H1 (cell line): Measurements from ENCODE around the gene DAAM1. TPM values are rescaled to one million over a fixed set of nuclear protein-coding genes. Genes with fewer than 3 reads are reported as not detected.

Experiments
- CTCF ChIA-PET: fragments of 300-600 bp; sonication (Branson Sonifier 250); formaldehyde crosslinking; loops from one replicate; lab custom pipeline; 2021; ENCODE audit not compliant: partially characterized antibody; lab: Charles Lee
- POLR2A ChIA-PET: fragments of 300-600 bp; sonication (Branson Sonifier 250); formaldehyde crosslinking; loops from one replicate; lab custom pipeline; 2021; ENCODE audit warnings: inconsistent platforms; ENCODE audit not compliant: partially characterized antibody; lab: Charles Lee
- DNase-seq, 2 experiments: peaks; one replicate each; pipeline versions ENCODE4 v3.0.0 to v3.0.0-alpha.2; 2010 to 2022; ENCODE audit warnings: low spot score in 2 of 2, low read depth in 1 of 2, mixed read lengths in 1 of 2
- FAIRE-seq: peaks from 2 replicates; lab custom pipeline; 2011; peaks lifted over from hg19 to GRCh38; lab: Jason Lieb, UNC
- H2AFZ ChIP-seq: 2 replicates; pipeline ENCODE4 v1.8.1; 2012; ENCODE audit warnings: low read length, inconsistent platforms
- H2AK5ac ChIP-seq: 2 replicates; pipeline ENCODE4 v1.6.1; 2013; ENCODE audit warnings: low read depth, low read length
- H2BK120ac ChIP-seq: replicated peaks from 2 replicates; pipeline ENCODE3; 2013; ENCODE audit warnings: low read depth, low read length, inconsistent platforms
- H2BK12ac ChIP-seq: 2 replicates; pipeline ENCODE4 v1.6.1; 2013; ENCODE audit warnings: low read depth, low read length
- H2BK15ac ChIP-seq: 2 replicates; pipeline ENCODE4 v1.6.1; 2013; ENCODE audit warnings: low read length
- H2BK20ac ChIP-seq: 2 replicates; pipeline ENCODE4 v1.6.1; 2013; ENCODE audit warnings: low read length
- H2BK5ac ChIP-seq: 2 replicates; pipeline ENCODE4 v1.6.1; 2013; ENCODE audit warnings: low read depth, low read length
- H3K14ac ChIP-seq: 2 replicates; pipeline ENCODE4 v1.6.1; 2013; ENCODE audit warnings: inconsistent platforms; ENCODE audit not compliant: insufficient read length
- H3K18ac ChIP-seq: 2 replicates; pipeline ENCODE4 v1.6.1; 2013; ENCODE audit warnings: low read length; ENCODE audit errors: extremely low read depth
- H3K23ac ChIP-seq: 2 replicates; pipeline ENCODE4 v1.6.1; 2013; ENCODE audit warnings: inconsistent platforms; ENCODE audit not compliant: insufficient read length
- H3K23me2 ChIP-seq: 2 replicates; pipeline ENCODE4 v1.6.1; 2013; ENCODE audit warnings: low read depth, low read length
- H3K27ac ChIP-seq: 2 replicates; pipeline ENCODE4 v1.6.1; 2011; ENCODE audit warnings: low read depth, low read length, inconsistent platforms
- H3K27me3 ChIP-seq, 4 experiments: replicated peaks in 1 of 4; 1 replicate in 1 of 4; 2 replicates in 3 of 4; pipeline versions ENCODE4 v1.6.1 to v1.8.1; 2011 to 2013; ENCODE audit warnings: low read length in 3 of 4, mild to moderate bottlenecking in 3 of 4, inconsistent platforms in 2 of 4, mixed read lengths in 2 of 4, moderate library complexity in 1 of 4; ENCODE audit not compliant: control insufficient read depth in 3 of 4, insufficient read depth in 3 of 4; ENCODE audit errors: extremely low read depth in 1 of 4
- H3K36me3 ChIP-seq, 4 experiments: 2 replicates each; pipeline versions ENCODE4 v1.6.1 to v1.8.1; 2011 to 2013; ENCODE audit warnings: mild to moderate bottlenecking in 4 of 4, low read length in 3 of 4, moderate library complexity in 2 of 4, control low read depth in 1 of 4, inconsistent platforms in 1 of 4; ENCODE audit not compliant: insufficient read depth in 4 of 4, control insufficient read depth in 2 of 4
- H3K4ac ChIP-seq: replicated peaks from 2 replicates; pipeline ENCODE3; 2013; ENCODE audit warnings: low read length, low read depth, mixed read lengths, inconsistent platforms; ENCODE audit not compliant: insufficient read length
- H3K4me1 ChIP-seq, 4 experiments: replicated peaks in 1 of 4; 1 replicate in 1 of 4; 2 replicates in 3 of 4; pipeline versions ENCODE4 v1.6.1 to v1.8.1; 2011 to 2013; ENCODE audit warnings: low read length in 3 of 4, inconsistent platforms in 2 of 4, mixed read lengths in 1 of 4; ENCODE audit not compliant: insufficient read depth in 4 of 4, control insufficient read depth in 3 of 4
- H3K4me2 ChIP-seq, 2 experiments: 2 replicates each; pipeline versions ENCODE4 v1.6.1 to v1.8.1; 2011 to 2013; ENCODE audit warnings: low read depth in 2 of 2, low read length in 2 of 2, control low read depth in 1 of 2, inconsistent platforms in 1 of 2, mild to moderate bottlenecking in 1 of 2; ENCODE audit not compliant: insufficient read depth in 1 of 2
- H3K4me3 ChIP-seq, 4 experiments: fragments of 200-600, 300-600 bp in 1 of 4; sonication (generic), shearing (Covaris generic), sonication (Bioruptor Twin) in 1 of 4; 2 replicates each; pipeline versions ENCODE4 v1.5.1 to v1.8.1; 2011 to 2016; ENCODE audit warnings: low read length in 4 of 4, low read depth in 3 of 4, control low read depth in 2 of 4, inconsistent platforms in 2 of 4, mild to moderate bottlenecking in 2 of 4, mixed read lengths in 1 of 4, moderate library complexity in 1 of 4; ENCODE audit not compliant: insufficient read depth in 2 of 4; ENCODE audit errors: extremely low read depth in 1 of 4
- H3K56ac ChIP-seq: replicated peaks from 2 replicates; pipeline ENCODE3; 2013; ENCODE audit warnings: low read depth, mild to moderate bottlenecking, mixed read lengths, low read length, inconsistent platforms; ENCODE audit not compliant: insufficient read length
- H3K79me1 ChIP-seq: 2 replicates; pipeline ENCODE4 v1.6.1; 2013; ENCODE audit warnings: low read depth, low read length, control low read depth
- H3K79me2 ChIP-seq, 2 experiments: 2 replicates each; pipeline versions ENCODE4 v1.6.1 to v1.8.1; 2012 to 2013; ENCODE audit warnings: low read length in 2 of 2, mild to moderate bottlenecking in 2 of 2, inconsistent platforms in 1 of 2; ENCODE audit not compliant: insufficient read depth in 2 of 2, control insufficient read depth in 1 of 2
- H3K9ac ChIP-seq, 4 experiments: replicated peaks in 1 of 4; 1 replicate in 1 of 4; 2 replicates in 3 of 4; pipeline versions ENCODE4 v1.6.1 to v1.8.1; 2011 to 2013; ENCODE audit warnings: low read depth in 3 of 4, low read length in 3 of 4, control low read depth in 2 of 4, mild to moderate bottlenecking in 2 of 4, moderate library complexity in 2 of 4, inconsistent platforms in 1 of 4; ENCODE audit errors: extremely low read depth in 1 of 4
- H3K9me3 ChIP-seq, 2 experiments: 2 replicates each; pipeline versions ENCODE4 v1.6.1 to v1.8.1; 2012 to 2013; ENCODE audit warnings: mild to moderate bottlenecking in 2 of 2, moderate library complexity in 2 of 2, control low read depth in 1 of 2, inconsistent platforms in 1 of 2, low read depth in 1 of 2, low read length in 1 of 2, mixed read lengths in 1 of 2; ENCODE audit not compliant: insufficient read depth in 2 of 2
- H4K20me1 ChIP-seq, 2 experiments: replicated peaks in 1 of 2; 2 replicates each; pipeline versions ENCODE3 to v1.8.1; 2011 to 2013; ENCODE audit warnings: inconsistent platforms in 2 of 2, low read length in 2 of 2, mild to moderate bottlenecking in 1 of 2; ENCODE audit not compliant: insufficient read depth in 2 of 2, control insufficient read depth in 1 of 2
- H4K5ac ChIP-seq: 2 replicates; pipeline ENCODE4 v1.6.1; 2013; ENCODE audit warnings: low read length, low read depth, mixed read lengths, inconsistent platforms; ENCODE audit not compliant: insufficient read length
- H4K8ac ChIP-seq: 2 replicates; pipeline ENCODE4 v1.8.0; 2013; ENCODE audit warnings: mild to moderate bottlenecking, moderate library complexity, low read length, inconsistent platforms; ENCODE audit not compliant: insufficient read depth; ENCODE audit errors: extremely low read depth
- H4K91ac ChIP-seq: replicated peaks from 2 replicates; pipeline ENCODE3; 2013; ENCODE audit warnings: low read length, mixed read lengths, inconsistent platforms; ENCODE audit not compliant: insufficient read length
- CEBPB ChIP-seq: IDR thresholded peaks from 2 replicates; pipeline ENCODE4 v1.6.1; 2012; ENCODE audit warnings: low read depth, low read length
- E2F6 ChIP-seq: IDR thresholded peaks from 2 replicates; pipeline ENCODE4 v1.6.1; 2012; ENCODE audit warnings: inconsistent platforms
- KDM5A ChIP-seq: fragments of 200-600 bp; IDR thresholded peaks from 2 replicates; pipeline ENCODE4 v1.7.1; 2012; ENCODE audit warnings: mild to moderate bottlenecking, low read length, inconsistent platforms, mixed read lengths
- SP4 ChIP-seq: IDR thresholded peaks from 2 replicates; pipeline ENCODE4 v1.6.1; 2012; ENCODE audit warnings: low read length, inconsistent platforms
- WGBS, 2 experiments: shearing (Covaris generic) in 1 of 2; methylation state at CpG; one replicate each; pipeline versions ENCODE4 v1.1.6 to v1.1.7; 2013 to 2015; ENCODE audit warnings: low lambda C conversion rate in 2 of 2, mixed read lengths in 2 of 2, inconsistent platforms in 1 of 2, low coverage in 1 of 2, missing lambda C conversion rate in 1 of 2; ENCODE audit not compliant: insufficient replicate concordance in 2 of 2, insufficient coverage in 1 of 2, insufficient read length in 1 of 2; ENCODE audit errors: extremely low coverage in 1 of 2, missing lambda C conversion rate in 1 of 2; 5-methylcytosine and 5-hydroxymethylcytosine counted together
- polyA plus RNA-seq, 7 experiments: library from polyadenylated mRNA; depleted of rRNA in 3 of 7; stranded (reverse) in 5 of 7; unstranded in 2 of 7; fragments of >200 nt in 5 of 7; fragments of 200-250 nt in 2 of 7; gene quantifications; 1 replicate in 5 of 7; 2 replicates in 1 of 7; 4 replicates in 1 of 7; pipeline versions ENCODE4 v1.2.1 to v1.2.3, GENCODE V29; 2011 to 2013; ENCODE audit warnings: missing spikeins in 2 of 7, mixed read lengths in 2 of 7
- total RNA-seq: library from RNA; stranded (reverse); fragmentation: NEBNext Ultra II Directional; extraction: Animal tissue kit (Norgen Biotek cat#: 25700); gene quantifications from 2 replicates; pipeline ENCODE4 v1.2.1, GENCODE V29; 2021

The DAAM1 gene
- total and polyA plus RNA-seq, 2 of the 8 experiments (the other 6 are each of a cell fraction or from before 2014, with no cell fraction given), result 5.0 to 44.9 TPM

DNA sequence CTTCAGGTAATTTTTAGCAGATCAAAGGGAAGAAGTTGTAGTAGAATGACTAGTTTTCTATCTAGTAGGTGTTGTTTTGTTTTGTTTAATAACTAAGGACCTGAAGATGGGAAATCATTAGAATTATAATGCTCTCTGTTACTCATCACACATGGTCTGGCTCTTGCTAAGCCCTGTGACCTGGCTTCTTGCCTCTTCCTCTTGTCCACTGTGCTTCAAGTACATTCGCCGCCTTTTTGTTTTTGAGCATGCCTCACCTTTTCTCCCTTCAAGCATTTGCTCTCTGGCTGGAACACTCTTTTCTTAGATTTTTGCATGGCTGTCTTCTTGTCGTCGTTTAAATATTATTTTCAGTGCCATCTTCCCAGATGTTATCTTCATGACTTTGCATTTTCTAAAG, 47.7 kb downstream of the DAAM1 start:
- H3K9me3 ChIP-seq, result no peaks in the 10 kb centered on the region
- WGBS, 2 experiments, result 89% methylated on average over 4 of the region's 4 CpGs; no CpG with 5 or more reads in 1 of the 2 experiments
- no peak overlapping the region for H3K56ac ChIP-seq
- FAIRE-seq (no peak), DNase-seq (no peak)
- H3K4me2 ChIP-seq, result no peak overlapping the region
- H3K4ac ChIP-seq, result no peak overlapping the region
- TF ChIP-seq KDM5A (no peak), SP4 (no peak), E2F6 (peak; percentile 76), CEBPB (no peak)
- H2BK15ac ChIP-seq, result no peak overlapping the region
- no peaks in the 10 kb centered on the region for H3K36me3 ChIP-seq
- H2AFZ ChIP-seq, result no peak overlapping the region
- no peak overlapping the region for H4K91ac ChIP-seq
- H3K27me3 ChIP-seq, result no peaks in the 10 kb centered on the region
- peaks cover 0 to 2% of the 10 kb centered on the region in 2 experiments for H4K20me1 ChIP-seq
- H3K27ac ChIP-seq, result no peak overlapping the region
- H3K18ac ChIP-seq, result no peak overlapping the region
- H4K8ac ChIP-seq, result no peak overlapping the region
- H4K5ac ChIP-seq, result no peak overlapping the region
- no peaks in the 10 kb centered on the region for H3K23me2 ChIP-seq
- H3K4me3 ChIP-seq, result no peak overlapping the region
- no peak overlapping the region for H2AK5ac ChIP-seq
- peaks cover 0 to 9% (median 0%) of the 10 kb centered on the region in 4 experiments; a peak in 2 of 7 replicates for H3K4me1 ChIP-seq
- H3K79me2 ChIP-seq, result peaks cover 0 to 15% of the 10 kb centered on the region in 2 experiments; a peak in 1 of 4 replicates
- no peak overlapping the region for H3K23ac ChIP-seq
- ChIA-PET CTCF (interaction anchor here (2.4 kb wide), 1 partner anchor 27 kb away, joined by 8 read pairs; no protein-coding TSS in a partner anchor), POLR2A (no interaction called here)
- H2BK5ac ChIP-seq, result no peak overlapping the region
- H2BK12ac ChIP-seq, result no peak overlapping the region
- no peak overlapping the region for H2BK20ac ChIP-seq
- H2BK120ac ChIP-seq, result no peak overlapping the region
- H3K79me1 ChIP-seq, result no peaks in the 10 kb centered on the region
- no peak overlapping the region; a peak in 1 of 7 replicates for H3K9ac ChIP-seq
- no peak overlapping the region for H3K14ac ChIP-seq
